LNCaP clone FGC (cell line): Measurements from ENCODE around the gene PRDM1.

Source experiments
- DNase-seq: peaks from one replicate; pipeline ENCODE4 v3.0.0-alpha.2; 2011; ENCODE audit warnings: low read depth
- H3K4me3 ChIP-seq: 2 replicates; pipeline ENCODE4 v1.5.1; 2011; ENCODE audit warnings: mild to moderate bottlenecking, low read depth, low read length, control low read depth
- TF ChIP-seq, protein P1 (sequence below): IDR thresholded peaks from 2 replicates; pipeline ENCODE4 v1.5.1; 2012; ENCODE audit warnings: mild to moderate bottlenecking; ENCODE audit not compliant: control insufficient read depth, insufficient read depth; ENCODE audit errors: extremely low read depth

Gene PRDM1

DNA sequence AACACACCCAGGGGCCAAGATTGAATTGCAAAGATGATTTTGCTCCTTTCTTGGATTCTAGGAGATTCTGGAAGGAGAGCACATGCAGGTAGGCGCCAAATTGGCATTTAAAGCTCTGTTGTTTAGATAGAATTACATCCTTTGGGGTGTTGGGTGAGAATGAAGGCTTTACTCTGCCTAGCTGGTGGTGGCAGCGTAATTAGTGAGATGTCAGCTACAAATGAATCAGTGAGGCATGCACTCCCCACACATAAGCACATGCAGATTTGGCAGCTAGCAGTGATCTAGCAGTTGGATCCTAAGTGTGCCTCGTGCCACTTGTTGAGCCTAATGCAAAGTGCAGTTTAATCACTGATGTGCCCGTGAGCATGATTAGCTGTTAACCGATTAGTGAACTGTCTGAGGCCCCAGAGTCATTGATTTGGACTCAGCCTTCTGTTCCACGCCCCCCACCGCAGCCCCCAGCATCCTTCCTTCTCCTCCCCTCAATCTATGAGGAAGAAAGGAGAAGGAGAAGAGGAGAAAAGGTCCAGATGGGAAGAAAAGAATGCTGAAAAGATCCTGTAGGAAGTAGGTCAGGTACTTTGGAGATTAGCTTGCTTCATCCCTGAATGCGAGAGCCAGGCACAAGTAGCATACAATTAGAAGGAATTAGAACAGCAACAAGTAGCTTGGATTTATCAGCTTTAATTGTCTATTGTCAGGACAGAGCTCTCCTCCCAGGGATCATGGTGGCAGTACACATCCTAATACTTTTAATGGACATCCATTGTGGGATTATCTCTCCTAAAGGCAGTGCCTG is 6.0 kb upstream of the PRDM1 start:
- no peak overlapping the region for H3K4me3 ChIP-seq
- TF ChIP-seq, protein P1, sequence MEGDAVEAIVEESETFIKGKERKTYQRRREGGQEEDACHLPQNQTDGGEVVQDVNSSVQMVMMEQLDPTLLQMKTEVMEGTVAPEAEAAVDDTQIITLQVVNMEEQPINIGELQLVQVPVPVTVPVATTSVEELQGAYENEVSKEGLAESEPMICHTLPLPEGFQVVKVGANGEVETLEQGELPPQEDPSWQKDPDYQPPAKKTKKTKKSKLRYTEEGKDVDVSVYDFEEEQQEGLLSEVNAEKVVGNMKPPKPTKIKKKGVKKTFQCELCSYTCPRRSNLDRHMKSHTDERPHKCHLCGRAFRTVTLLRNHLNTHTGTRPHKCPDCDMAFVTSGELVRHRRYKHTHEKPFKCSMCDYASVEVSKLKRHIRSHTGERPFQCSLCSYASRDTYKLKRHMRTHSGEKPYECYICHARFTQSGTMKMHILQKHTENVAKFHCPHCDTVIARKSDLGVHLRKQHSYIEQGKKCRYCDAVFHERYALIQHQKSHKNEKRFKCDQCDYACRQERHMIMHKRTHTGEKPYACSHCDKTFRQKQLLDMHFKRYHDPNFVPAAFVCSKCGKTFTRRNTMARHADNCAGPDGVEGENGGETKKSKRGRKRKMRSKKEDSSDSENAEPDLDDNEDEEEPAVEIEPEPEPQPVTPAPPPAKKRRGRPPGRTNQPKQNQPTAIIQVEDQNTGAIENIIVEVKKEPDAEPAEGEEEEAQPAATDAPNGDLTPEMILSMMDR = no peak
- DNase-seq = no peak

DNA sequence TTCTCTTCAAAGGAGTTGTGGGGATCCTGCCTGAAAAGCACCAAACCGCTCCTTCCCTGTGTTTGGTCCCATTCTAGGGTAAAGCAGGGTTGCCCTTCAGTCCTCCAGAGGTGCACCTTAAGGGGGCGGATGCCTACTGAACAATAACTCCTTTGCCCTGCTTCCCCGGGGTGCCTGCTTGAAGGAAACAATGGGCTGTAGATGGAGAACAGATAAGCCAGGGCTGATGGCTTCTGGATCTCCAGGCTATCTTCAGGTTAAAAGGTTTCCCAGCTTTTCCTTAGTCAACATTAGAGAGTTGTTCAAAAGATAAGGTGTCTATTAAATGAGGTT is 5.4 kb upstream of the PRDM1 start:
- TF ChIP-seq, protein P1 = no peak
- H3K4me3 ChIP-seq = no peak overlapping the region
- DNase-seq = no peak

DNA sequence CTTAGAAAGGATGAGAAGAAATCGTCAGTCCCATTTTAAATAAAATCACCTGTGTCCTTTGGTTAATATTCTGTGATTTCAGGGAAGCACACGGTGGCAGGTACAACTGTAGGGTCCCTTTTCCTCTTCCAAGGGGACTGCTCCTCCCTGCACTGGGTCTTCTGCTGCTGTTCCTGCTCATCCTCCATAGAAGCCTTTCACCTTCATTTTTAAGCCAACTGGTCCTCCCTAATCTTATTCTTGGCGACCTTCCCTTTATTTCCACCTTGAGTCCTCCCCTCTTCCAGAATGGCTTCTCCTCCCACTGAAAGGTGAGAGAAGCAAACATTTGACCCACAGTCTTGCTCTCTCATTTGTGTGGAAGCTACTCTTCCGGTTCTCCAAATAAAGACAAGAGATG is 4.4 kb upstream of the PRDM1 start:
- DNase-seq = no peak
- TF ChIP-seq, protein P1 = no peak
- no peak overlapping the region for H3K4me3 ChIP-seq

DNA sequence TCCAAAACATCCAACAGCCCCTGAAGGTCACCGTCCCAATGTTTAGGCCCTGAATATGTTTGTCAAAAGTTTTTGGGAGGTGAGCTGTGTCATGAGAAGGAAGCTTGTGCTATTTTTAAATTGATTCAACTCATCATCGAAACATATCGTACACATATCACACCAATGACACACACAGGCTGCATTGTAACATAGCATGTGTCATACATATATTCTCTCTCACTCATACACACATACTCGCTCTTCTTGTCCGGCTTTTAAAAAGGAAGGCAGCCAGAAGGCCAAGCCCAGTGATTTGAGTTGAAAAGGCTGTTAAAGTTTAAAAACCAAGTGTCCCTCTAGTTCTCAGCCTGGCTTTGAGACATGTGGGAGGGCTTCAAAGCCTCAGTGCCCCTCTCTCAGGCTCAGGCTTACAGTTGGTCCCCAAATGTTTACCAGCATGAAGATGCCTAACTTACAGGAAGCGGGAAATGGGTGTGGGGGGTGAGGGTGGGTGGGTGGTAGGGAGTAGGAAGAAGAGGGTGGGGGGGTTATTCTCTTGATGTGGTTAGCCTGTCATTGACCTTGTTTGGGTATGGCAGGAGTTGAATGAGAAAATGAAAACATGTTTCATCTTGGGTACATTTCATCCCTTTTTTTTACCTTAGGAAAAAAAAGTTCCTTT is 3.3 kb upstream of the PRDM1 start:
- no peak for DNase-seq
- H3K4me3 ChIP-seq = no peak overlapping the region
- TF ChIP-seq, protein P1 = no peak

DNA sequence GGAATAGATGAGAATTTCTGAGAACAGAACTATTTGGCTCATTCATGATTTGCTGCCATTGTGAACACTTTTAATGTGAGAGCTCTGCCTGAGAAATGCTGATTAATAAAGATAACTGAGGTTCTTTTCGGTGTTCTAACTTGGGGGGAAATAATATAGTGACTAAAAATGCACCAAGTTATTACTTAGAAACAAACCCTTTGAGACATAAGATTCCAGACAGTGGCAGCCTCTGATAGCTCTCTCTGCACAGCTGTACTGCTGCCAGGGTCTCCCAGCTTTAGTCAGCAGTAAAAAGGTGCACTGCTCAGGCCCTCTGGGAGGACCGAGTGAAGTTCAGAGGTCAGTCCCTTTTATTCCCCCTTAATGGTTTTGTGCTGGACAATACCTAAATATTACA is 2.5 kb upstream of the PRDM1 start:
- DNase-seq = no peak
- TF ChIP-seq, protein P1 = no peak
- no peak overlapping the region for H3K4me3 ChIP-seq

DNA sequence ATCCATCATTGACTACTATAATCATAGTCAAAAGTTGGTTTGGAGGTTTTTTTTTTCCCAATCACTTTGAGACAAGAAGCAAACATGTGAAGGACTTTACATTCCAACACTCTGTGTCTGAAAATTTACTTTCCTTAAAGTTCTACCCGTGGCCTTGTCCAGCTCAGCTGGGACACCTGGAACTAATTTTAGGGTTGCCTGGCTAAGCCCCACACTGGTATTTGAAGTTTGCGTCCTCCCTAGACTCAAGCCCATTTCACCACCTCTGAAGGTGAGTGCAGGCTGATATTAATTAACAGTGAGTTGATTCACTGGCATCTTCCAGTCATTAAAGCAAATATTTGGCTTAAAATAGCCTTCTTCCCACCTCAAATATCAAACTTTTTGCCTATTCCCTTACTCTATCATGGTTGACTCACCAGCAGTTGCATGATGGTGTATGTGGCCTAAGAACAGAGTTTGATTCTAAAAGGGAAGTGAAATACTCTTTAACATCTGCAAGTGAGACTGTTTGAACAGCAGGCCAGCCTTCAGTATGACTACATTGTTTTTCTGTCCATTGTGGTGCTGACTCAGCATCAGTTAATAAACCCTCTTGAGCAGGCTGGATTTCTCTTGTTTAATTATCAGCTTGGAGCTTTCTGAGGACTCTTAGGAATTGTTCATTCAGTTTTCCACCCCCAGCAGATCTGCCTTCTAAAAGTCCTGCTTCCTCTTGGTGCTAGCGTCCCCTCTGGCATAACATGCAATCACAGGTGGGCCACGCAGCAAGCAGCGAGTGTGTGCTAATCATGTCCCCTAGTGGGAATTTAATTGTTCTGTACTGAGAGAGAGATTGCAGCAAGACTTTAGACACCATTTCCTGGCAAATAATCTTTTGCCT is 1.8 kb upstream of the PRDM1 start:
- no peak for DNase-seq
- no peak overlapping the region for H3K4me3 ChIP-seq
- TF ChIP-seq, protein P1 = 0 out of 2 replicates have a peak, but pooled peaks have one; percentile 4
